H9 (cell line): ENCODE data around the gene SCRN1. TPM values are rescaled to one million over a fixed set of nuclear protein-coding genes. Genes with fewer than 3 reads are reported as not detected.

Experiments used
- DNase-seq: peaks from one replicate; pipeline ENCODE4 v3.0.0-alpha.2; 2017
- H2AFZ ChIP-seq: one replicate; pipeline ENCODE4 v1.6.1; 2013; ENCODE audit warnings: mild to moderate bottlenecking, low read length, control low read depth, moderate library complexity
- H2AK5ac ChIP-seq: 2 replicates; pipeline ENCODE4 v1.6.1; 2013; ENCODE audit warnings: low read length, control low read depth, mixed read lengths; ENCODE audit not compliant: insufficient read length
- H2BK120ac ChIP-seq: one replicate; pipeline ENCODE4 v1.6.1; 2013; ENCODE audit warnings: low read depth, mild to moderate bottlenecking, low read length, control low read depth, inconsistent platforms; ENCODE audit not compliant: poor library complexity, severe bottlenecking
- H2BK12ac ChIP-seq: 2 replicates; pipeline ENCODE4 v1.6.1; 2013; ENCODE audit warnings: low read length, control low read depth, mixed read lengths, low read depth; ENCODE audit not compliant: insufficient read length
- H2BK15ac ChIP-seq: 2 replicates; pipeline ENCODE4 v1.6.1; 2013; ENCODE audit warnings: low read depth, low read length, control low read depth
- H2BK20ac ChIP-seq: one replicate; pipeline ENCODE4 v1.6.1; 2013; ENCODE audit warnings: low read depth, mild to moderate bottlenecking, low read length, control low read depth, inconsistent platforms; ENCODE audit not compliant: poor library complexity, severe bottlenecking
- H2BK5ac ChIP-seq: 2 replicates; pipeline ENCODE4 v1.6.1; 2013; ENCODE audit warnings: low read length, control low read depth, mixed read lengths; ENCODE audit not compliant: insufficient read length
- H3K14ac ChIP-seq: 2 replicates; pipeline ENCODE4 v1.6.1; 2013; ENCODE audit warnings: low read length, control low read depth; ENCODE audit not compliant: insufficient read depth
- H3K18ac ChIP-seq: 2 replicates; pipeline ENCODE4 v1.6.1; 2013; ENCODE audit warnings: low read depth, mild to moderate bottlenecking, mixed read lengths, low read length, control low read depth; ENCODE audit not compliant: insufficient read length
- H3K23ac ChIP-seq: 2 replicates; pipeline ENCODE4 v1.6.1; 2013; ENCODE audit warnings: low read length, control low read depth, mixed read lengths, low read depth; ENCODE audit not compliant: insufficient read length
- H3K23me2 ChIP-seq: 2 replicates; pipeline ENCODE4 v1.6.1; 2013; ENCODE audit warnings: low read depth, mild to moderate bottlenecking, mixed read lengths, low read length, control low read depth; ENCODE audit not compliant: insufficient read length, poor library complexity, severe bottlenecking
- H3K27ac ChIP-seq: 2 replicates; pipeline ENCODE4 v1.5.1; 2013; ENCODE audit warnings: low read length, control low read depth, mixed read lengths, low read depth; ENCODE audit not compliant: insufficient read length
- H3K27me3 ChIP-seq: 2 replicates; pipeline ENCODE4 v1.6.1; 2013; ENCODE audit warnings: low read length, control low read depth, inconsistent platforms; ENCODE audit not compliant: insufficient read depth
- H3K4ac ChIP-seq: 2 replicates; pipeline ENCODE4 v1.6.1; 2013; ENCODE audit warnings: low read depth, mild to moderate bottlenecking, control low read depth, inconsistent platforms, low read length, moderate library complexity
- H3K4me1 ChIP-seq: 2 replicates; pipeline ENCODE4 v1.6.1; 2013; ENCODE audit warnings: low read length, control low read depth, inconsistent platforms; ENCODE audit not compliant: insufficient read depth
- H3K4me2 ChIP-seq: 2 replicates; pipeline ENCODE4 v1.6.1; 2013; ENCODE audit warnings: low read length, control low read depth, mixed read lengths; ENCODE audit not compliant: insufficient read length, insufficient read depth
- H3K56ac ChIP-seq: 2 replicates; pipeline ENCODE4 v1.6.1; 2013; ENCODE audit warnings: low read depth, mild to moderate bottlenecking, mixed read lengths, low read length, control low read depth; ENCODE audit not compliant: insufficient read length
- H3K79me1 ChIP-seq: 2 replicates; pipeline ENCODE4 v1.6.1; 2013; ENCODE audit warnings: low read depth, mild to moderate bottlenecking, moderate library complexity, low read length, control low read depth, inconsistent platforms; ENCODE audit not compliant: insufficient read depth, poor library complexity, severe bottlenecking
- H3K79me2 ChIP-seq: 2 replicates; pipeline ENCODE4 v1.6.1; 2013; ENCODE audit warnings: low read length, control low read depth, inconsistent platforms; ENCODE audit not compliant: insufficient read depth
- H3K9ac ChIP-seq: 2 replicates; pipeline ENCODE4 v1.6.1; 2013; ENCODE audit warnings: low read length, control low read depth, mixed read lengths; ENCODE audit not compliant: insufficient read length; ENCODE audit errors: extremely low read depth
- H3K9me3 ChIP-seq: one replicate; pipeline ENCODE4 v1.6.1; 2013; ENCODE audit warnings: low read depth, low read length, inconsistent platforms; ENCODE audit not compliant: control insufficient read depth
- H3T11ph ChIP-seq: one replicate; pipeline ENCODE4 v1.6.1; 2013; ENCODE audit warnings: mild to moderate bottlenecking, low read length, control low read depth, inconsistent platforms
- H4K20me1 ChIP-seq: one replicate; pipeline ENCODE4 v1.6.1; 2013; ENCODE audit not compliant: control insufficient read depth, insufficient read length, insufficient read depth
- H4K5ac ChIP-seq: 2 replicates; pipeline ENCODE4 v1.6.1; 2013; ENCODE audit warnings: low read depth, mild to moderate bottlenecking, mixed read lengths, low read length, control low read depth; ENCODE audit not compliant: insufficient read length
- H4K8ac ChIP-seq: replicated peaks from 2 replicates; pipeline ENCODE4 v1.6.1; 2013; ENCODE audit warnings: low read length, control low read depth, mixed read lengths, low read depth; ENCODE audit not compliant: insufficient read length
- H4K91ac ChIP-seq: 2 replicates; pipeline ENCODE4 v1.6.1; 2013; ENCODE audit warnings: low read depth, mild to moderate bottlenecking, moderate library complexity, mixed read lengths, low read length, control low read depth; ENCODE audit not compliant: insufficient read length
- H3K27ac Mint-ChIP-seq, 3 experiments: 2 replicates in 2 of 3; 3 replicates in 1 of 3; pipeline ENCODE4 v1.8.0; 2020 to 2021; ENCODE audit warnings: mixed read lengths in 3 of 3, mild to moderate bottlenecking in 1 of 3, moderate library complexity in 1 of 3
- H3K27me3 Mint-ChIP-seq: 2 replicates; pipeline ENCODE4 v1.8.0; 2021; ENCODE audit warnings: low read depth, mild to moderate bottlenecking, moderate library complexity, mixed read lengths
- H3K36me3 Mint-ChIP-seq, 3 experiments: 2 replicates in 2 of 3; 3 replicates in 1 of 3; pipeline ENCODE4 v1.8.0; 2020 to 2021; ENCODE audit warnings: low read depth in 3 of 3, mixed read lengths in 3 of 3; ENCODE audit not compliant: insufficient read depth in 1 of 3
- H3K4me1 Mint-ChIP-seq, 2 experiments: 2 replicates each; pipeline ENCODE4 v1.8.0; 2020; ENCODE audit warnings: mixed read lengths in 2 of 2
- H3K4me3 Mint-ChIP-seq, 2 experiments: 2 replicates in 1 of 2; 3 replicates in 1 of 2; pipeline ENCODE4 v1.8.0; 2020 to 2021; ENCODE audit warnings: mild to moderate bottlenecking in 2 of 2, mixed read lengths in 2 of 2, moderate library complexity in 1 of 2
- H3K9me3 Mint-ChIP-seq, 2 experiments: 2 replicates in 1 of 2; 3 replicates in 1 of 2; pipeline ENCODE4 v1.8.0; 2020; ENCODE audit warnings: mild to moderate bottlenecking in 2 of 2, mixed read lengths in 2 of 2, moderate library complexity in 1 of 2
- whole genome bisulfite sequencing: extraction: QIAGEN DNeasy Blood & Tissue Kit; methylation state at CpG from one replicate; pipeline ENCODE4 v1.1.7; 2013; ENCODE audit warnings: missing lambda C conversion rate, low lambda C conversion rate, mixed read lengths; ENCODE audit not compliant: insufficient read length; ENCODE audit errors: extremely low coverage; 5-methylcytosine and 5-hydroxymethylcytosine counted together
- total RNA-seq: library from RNA; stranded (reverse); gene quantifications from 2 replicates; pipeline ENCODE4 v1.2.1, GENCODE V29; 2021
- TF ChIP-seq, protein P1 (sequence below): fragments of 200-600 bp; sonication (generic); conservative IDR thresholded peaks from 3 replicates; pipeline ENCODE4 v1.8.0; 2021; ENCODE audit warnings: antibody characterized with exemption, mild to moderate bottlenecking

Gene SCRN1
- total RNA-seq, 1 experiment from 2014 or later: 101 TPM

DNA sequence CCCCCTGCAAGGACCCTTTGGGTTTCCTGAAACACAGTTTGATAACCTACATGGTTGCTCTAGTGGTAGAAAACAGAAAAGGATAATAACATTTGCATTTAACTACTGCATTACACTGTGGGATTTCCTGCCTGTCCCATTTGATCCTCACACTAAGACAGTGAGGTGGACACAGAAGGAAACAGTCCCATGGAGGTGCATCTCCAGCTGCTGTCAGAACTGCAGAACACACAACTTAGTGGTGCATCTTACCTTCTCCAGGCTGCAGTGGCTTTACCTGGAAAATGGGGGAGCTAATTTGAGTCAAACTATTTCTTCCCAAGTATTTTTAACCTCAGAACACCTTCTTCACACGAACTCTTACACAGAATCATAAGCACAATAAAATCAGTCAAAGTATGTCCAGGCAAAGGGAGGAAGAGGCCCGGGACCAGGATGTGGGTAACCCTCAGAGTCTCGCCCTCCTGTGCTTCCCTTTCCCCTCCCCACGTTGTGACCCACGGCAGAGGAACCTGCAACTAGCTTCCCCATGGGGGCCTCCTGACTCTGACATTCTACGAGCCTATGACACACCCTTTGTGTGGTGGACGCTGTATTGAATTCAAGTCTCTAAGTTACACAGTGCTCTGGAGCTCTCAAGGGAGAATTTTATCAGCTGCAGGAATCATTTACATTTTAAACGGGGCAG lies 33.7 kb downstream of the SCRN1 start:
- Histone ChIP-seq H3K23me2 (no peaks in the 10 kb centered on the region), H3K9me3 (no peaks in the 10 kb centered on the region), H4K20me1 (no peaks in the 10 kb centered on the region), H3K27ac (no peak overlapping the region), H2AFZ (no peak overlapping the region), H2BK120ac (no peak overlapping the region), H3K4me2 (no peak overlapping the region), H3K27me3 (no peaks in the 10 kb centered on the region), H4K8ac (no peak overlapping the region), H2BK12ac (no peak overlapping the region), H3K4me1 (no peaks in the 10 kb centered on the region), H3T11ph (no peak overlapping the region), H4K91ac (no peak overlapping the region), H4K5ac (no peak overlapping the region), H2BK20ac (no peak overlapping the region), H3K56ac (no peak overlapping the region), H3K14ac (no peak overlapping the region), H3K18ac (no peak overlapping the region), H3K79me1 (no peaks in the 10 kb centered on the region), H3K79me2 (no peaks in the 10 kb centered on the region; the same call in 1 of the 2 replicates), H3K9ac (no peak overlapping the region), H3K4ac (no peak overlapping the region), H2BK5ac (no peak overlapping the region), H3K23ac (no peak overlapping the region), H2BK15ac (no peak overlapping the region), H2AK5ac (no peak overlapping the region)
- TF ChIP-seq, protein P1, sequence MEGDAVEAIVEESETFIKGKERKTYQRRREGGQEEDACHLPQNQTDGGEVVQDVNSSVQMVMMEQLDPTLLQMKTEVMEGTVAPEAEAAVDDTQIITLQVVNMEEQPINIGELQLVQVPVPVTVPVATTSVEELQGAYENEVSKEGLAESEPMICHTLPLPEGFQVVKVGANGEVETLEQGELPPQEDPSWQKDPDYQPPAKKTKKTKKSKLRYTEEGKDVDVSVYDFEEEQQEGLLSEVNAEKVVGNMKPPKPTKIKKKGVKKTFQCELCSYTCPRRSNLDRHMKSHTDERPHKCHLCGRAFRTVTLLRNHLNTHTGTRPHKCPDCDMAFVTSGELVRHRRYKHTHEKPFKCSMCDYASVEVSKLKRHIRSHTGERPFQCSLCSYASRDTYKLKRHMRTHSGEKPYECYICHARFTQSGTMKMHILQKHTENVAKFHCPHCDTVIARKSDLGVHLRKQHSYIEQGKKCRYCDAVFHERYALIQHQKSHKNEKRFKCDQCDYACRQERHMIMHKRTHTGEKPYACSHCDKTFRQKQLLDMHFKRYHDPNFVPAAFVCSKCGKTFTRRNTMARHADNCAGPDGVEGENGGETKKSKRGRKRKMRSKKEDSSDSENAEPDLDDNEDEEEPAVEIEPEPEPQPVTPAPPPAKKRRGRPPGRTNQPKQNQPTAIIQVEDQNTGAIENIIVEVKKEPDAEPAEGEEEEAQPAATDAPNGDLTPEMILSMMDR: no peak
- Mint-ChIP-seq H3K4me3 (no peak overlapping the region), H3K27me3 (no peaks in the 10 kb centered on the region), H3K9me3 (no peaks in the 10 kb centered on the region; a peak in 2 of 5 replicates), H3K27ac (peak overlapping the region in 1 of 3 experiments; percentile 21; a peak in 1 of 7 replicates), H3K36me3 (peaks cover 6 to 59% (median 44%) of the 10 kb centered on the region in 3 experiments; a peak in 6 of 7 replicates), H3K4me1 (peaks cover 33 to 36% of the 10 kb centered on the region in 2 experiments)
- no peak for DNase-seq
- no CpG with 5 or more reads among the region's 8 CpGs for WGBS
